CD14-positive monocyte (primary cell): ENCODE data around the gene NPAS3. TPM values are rescaled to one million over a fixed set of nuclear protein-coding genes. Genes with fewer than 3 reads are reported as not detected.

Experiments used
- DNase-seq, 3 donors: peaks; one replicate each; pipeline ENCODE4 v3.0.0-alpha.2; 2011 to 2022
- H2AFZ ChIP-seq: 2 replicates; pipeline ENCODE4 v1.6.0; 2012; ENCODE audit warnings: mild to moderate bottlenecking, low read depth, low read length, inconsistent platforms; ENCODE audit not compliant: insufficient read depth, poor library complexity, severe bottlenecking
- H3K27ac ChIP-seq, 2 donors: 1 replicate in 1 of 2; 2 replicates in 1 of 2; pipeline ENCODE4 v1.5.1; 2012 to 2013; ENCODE audit warnings: low read length in 2 of 2, control low read depth in 1 of 2, inconsistent platforms in 1 of 2, low read depth in 1 of 2, mild to moderate bottlenecking in 1 of 2
- H3K27me3 ChIP-seq, 2 donors: one replicate each; pipeline versions ENCODE4 v1.6.0 to v1.6.1; 2011 to 2013; ENCODE audit warnings: low read length in 2 of 2; ENCODE audit not compliant: control insufficient read depth in 2 of 2, insufficient read depth in 2 of 2
- H3K36me3 ChIP-seq, 2 donors: replicated peaks in 1 of 2; 1 replicate in 1 of 2; 2 replicates in 1 of 2; pipeline versions ENCODE4 v1.5.1 to v1.6.1; 2012 to 2013; ENCODE audit warnings: low read length in 2 of 2, control low read depth in 1 of 2, inconsistent platforms in 1 of 2, mild to moderate bottlenecking in 1 of 2; ENCODE audit not compliant: insufficient read depth in 2 of 2, control insufficient read depth in 1 of 2
- H3K4me1 ChIP-seq, 2 donors: 1 replicate in 1 of 2; 2 replicates in 1 of 2; pipeline versions ENCODE4 v1.5.1 to v1.6.1; 2012 to 2013; ENCODE audit warnings: low read length in 2 of 2, control low read depth in 1 of 2, inconsistent platforms in 1 of 2, mild to moderate bottlenecking in 1 of 2, moderate library complexity in 1 of 2; ENCODE audit not compliant: insufficient read depth in 2 of 2, control insufficient read depth in 1 of 2
- H3K4me2 ChIP-seq: replicated peaks from 2 replicates; pipeline ENCODE3; 2012; ENCODE audit warnings: low read length, moderate library complexity, mild to moderate bottlenecking; ENCODE audit not compliant: poor library complexity, severe bottlenecking; ENCODE audit errors: extremely low read depth
- H3K4me3 ChIP-seq, 3 experiments: fragments of 200-600 bp in 1 of 3; sonication (generic) in 1 of 3; replicated peaks in 1 of 3; 1 replicate in 2 of 3; 2 replicates in 1 of 3; pipeline ENCODE4 v1.5.1; 2011 to 2013; ENCODE audit warnings: low read length in 3 of 3, mild to moderate bottlenecking in 3 of 3, control low read depth in 2 of 3, low read depth in 2 of 3, inconsistent platforms in 1 of 3, moderate library complexity in 1 of 3
- H3K79me2 ChIP-seq: 2 replicates; pipeline ENCODE4 v1.6.0; 2012; ENCODE audit warnings: mild to moderate bottlenecking, control low read depth, inconsistent platforms, low read length, moderate library complexity; ENCODE audit not compliant: insufficient read depth
- H3K9ac ChIP-seq: 2 replicates; pipeline ENCODE4 v1.6.0; 2017; ENCODE audit warnings: low read length, mild to moderate bottlenecking; ENCODE audit not compliant: insufficient read depth, poor library complexity, severe bottlenecking
- H3K9me3 ChIP-seq, 2 donors: replicated peaks in 1 of 2; 1 replicate in 1 of 2; 2 replicates in 1 of 2; pipeline versions ENCODE4 v1.5.1 to v1.6.1; 2012 to 2013; ENCODE audit warnings: low read length in 2 of 2, control low read depth in 1 of 2; ENCODE audit not compliant: control insufficient read depth in 1 of 2, insufficient read depth in 1 of 2
- H4K20me1 ChIP-seq: 2 replicates; pipeline ENCODE4 v1.6.0; 2012; ENCODE audit warnings: mild to moderate bottlenecking, low read length, control low read depth, moderate library complexity; ENCODE audit not compliant: insufficient read depth
- H3K27ac Mint-ChIP-seq, 7 donors: one replicate each; pipeline ENCODE4 v1.8.0; 2020; ENCODE audit warnings: mild to moderate bottlenecking in 7 of 7, mixed read lengths in 7 of 7, moderate library complexity in 6 of 7, inconsistent platforms in 2 of 7
- H3K27me3 Mint-ChIP-seq, 3 donors: one replicate each; pipeline ENCODE4 v1.8.0; 2021 to 2022; ENCODE audit warnings: low read depth in 3 of 3, mild to moderate bottlenecking in 3 of 3, mixed read lengths in 3 of 3, moderate library complexity in 3 of 3, inconsistent platforms in 1 of 3
- H3K36me3 Mint-ChIP-seq, 2 donors: one replicate each; pipeline ENCODE4 v1.8.0; 2020; ENCODE audit warnings: mixed read lengths in 2 of 2, inconsistent platforms in 1 of 2, mild to moderate bottlenecking in 1 of 2
- H3K4me1 Mint-ChIP-seq: one replicate; pipeline ENCODE4 v1.8.0; 2020; ENCODE audit warnings: mild to moderate bottlenecking, mixed read lengths
- H3K4me3 Mint-ChIP-seq, 2 donors: one replicate each; pipeline ENCODE4 v1.8.0; 2020; ENCODE audit warnings: mild to moderate bottlenecking in 2 of 2, mixed read lengths in 2 of 2, moderate library complexity in 1 of 2
- H3K9me3 Mint-ChIP-seq, 7 donors: one replicate each; pipeline ENCODE4 v1.8.0; 2020 to 2022; ENCODE audit warnings: mixed read lengths in 7 of 7, mild to moderate bottlenecking in 6 of 7, moderate library complexity in 6 of 7, inconsistent platforms in 2 of 7
- CTCF ChIP-seq: fragments of 200-600 bp; IDR thresholded peaks from one replicate; pipeline ENCODE4 v1.8.0; 2022; ENCODE audit warnings: antibody characterized with exemption, mild to moderate bottlenecking
- WGBS: methylation state at CpG from one replicate; pipeline ENCODE4 v1.1.5; 2013; ENCODE audit warnings: missing lambda C conversion rate; ENCODE audit not compliant: insufficient coverage; 5-methylcytosine and 5-hydroxymethylcytosine counted together
- intact Hi-C, 2 donors: fragments of 100-400 bp; cut with micrococcal nuclease; formaldehyde crosslinking; loops; one replicate each; pipeline versions ENCODE4 v1.15.0 to v1.15.1; 2023
- polyA plus RNA-seq, 3 donors: library from polyadenylated mRNA; depleted of rRNA in 1 of 3; unstranded in 2 of 3; stranded (reverse) in 1 of 3; fragments of 300-500 nt in 2 of 3; fragments of >200 nt in 1 of 3; fragmentation: Illumina TruSeq in 2 of 3; gene quantifications; 1 replicate in 2 of 3; 2 replicates in 1 of 3; pipeline ENCODE4 v1.2.3, GENCODE V29; 2012 to 2021

NPAS3 gene
- polyA plus RNA-seq, 3 donors = not detected

GRCh38 chr14:33612197-33612505, 673.5 kb downstream of the NPAS3 start:
- H3K79me2 ChIP-seq = no peaks in the 10 kb centered on the region
- no peak overlapping the region for H2AFZ ChIP-seq
- no peaks in the 10 kb centered on the region for H3K4me1 ChIP-seq
- H3K4me3 Mint-ChIP-seq = no peak overlapping the region
- H4K20me1 ChIP-seq = no peaks in the 10 kb centered on the region
- H3K4me1 Mint-ChIP-seq = no peaks in the 10 kb centered on the region
- intact Hi-C loops = no loop called here
- WGBS = 37% methylated on average over 3 of the region's 6 CpGs
- no peaks in the 10 kb centered on the region for H3K36me3 ChIP-seq
- no peak overlapping the region for H3K27ac ChIP-seq
- H3K36me3 Mint-ChIP-seq = no peaks in the 10 kb centered on the region
- no peaks in the 10 kb centered on the region for H3K9me3 ChIP-seq
- H3K9me3 Mint-ChIP-seq = peaks cover 0 to 6% (median 3%) of the 10 kb centered on the region in 7 donors
- H3K27ac Mint-ChIP-seq = no peak overlapping the region
- H3K9ac ChIP-seq = no peak overlapping the region
- H3K4me3 ChIP-seq = no peak overlapping the region
- no peak for TF ChIP-seq CTCF
- no peaks in the 10 kb centered on the region for H3K27me3 Mint-ChIP-seq
- no peak for DNase-seq
- no peak overlapping the region for H3K4me2 ChIP-seq
- H3K27me3 ChIP-seq = no peaks in the 10 kb centered on the region

- Histone ChIP-seq H3K27ac (no peak overlapping the region), H3K4me2 (no peak overlapping the region), H2AFZ (no peak overlapping the region), H3K9me3 (no peaks in the 10 kb centered on the region), H3K36me3 (no peaks in the 10 kb centered on the region), H3K79me2 (no peaks in the 10 kb centered on the region), H3K9ac (no peak overlapping the region), H3K27me3 (no peaks in the 10 kb centered on the region), H3K4me1 (no peaks in the 10 kb centered on the region), H4K20me1 (no peaks in the 10 kb centered on the region), H3K4me3 (no peak overlapping the region)
- Mint-ChIP-seq H3K27me3 (no peaks in the 10 kb centered on the region), H3K4me3 (no peak overlapping the region), H3K9me3 (peaks cover 0 to 3% (median 2%) of the 10 kb centered on the region in 7 donors), H3K36me3 (no peaks in the 10 kb centered on the region), H3K27ac (no peak overlapping the region), H3K4me1 (no peaks in the 10 kb centered on the region)
- TF ChIP-seq CTCF = no peak
- WGBS = no CpG with 5 or more reads among the region's 3 CpGs
- intact Hi-C loops = no loop called here
- DNase-seq = no peak
Observed at GRCh38 chr14:33617154-33617553, 678.5 kb downstream of the NPAS3 start.
